ENCODE results near the gene PYY.

GRCh38 chr17:43962479-43962878 is 8.7 kb upstream of the PYY start:
- TF ChIP-seq, protein P1, sequence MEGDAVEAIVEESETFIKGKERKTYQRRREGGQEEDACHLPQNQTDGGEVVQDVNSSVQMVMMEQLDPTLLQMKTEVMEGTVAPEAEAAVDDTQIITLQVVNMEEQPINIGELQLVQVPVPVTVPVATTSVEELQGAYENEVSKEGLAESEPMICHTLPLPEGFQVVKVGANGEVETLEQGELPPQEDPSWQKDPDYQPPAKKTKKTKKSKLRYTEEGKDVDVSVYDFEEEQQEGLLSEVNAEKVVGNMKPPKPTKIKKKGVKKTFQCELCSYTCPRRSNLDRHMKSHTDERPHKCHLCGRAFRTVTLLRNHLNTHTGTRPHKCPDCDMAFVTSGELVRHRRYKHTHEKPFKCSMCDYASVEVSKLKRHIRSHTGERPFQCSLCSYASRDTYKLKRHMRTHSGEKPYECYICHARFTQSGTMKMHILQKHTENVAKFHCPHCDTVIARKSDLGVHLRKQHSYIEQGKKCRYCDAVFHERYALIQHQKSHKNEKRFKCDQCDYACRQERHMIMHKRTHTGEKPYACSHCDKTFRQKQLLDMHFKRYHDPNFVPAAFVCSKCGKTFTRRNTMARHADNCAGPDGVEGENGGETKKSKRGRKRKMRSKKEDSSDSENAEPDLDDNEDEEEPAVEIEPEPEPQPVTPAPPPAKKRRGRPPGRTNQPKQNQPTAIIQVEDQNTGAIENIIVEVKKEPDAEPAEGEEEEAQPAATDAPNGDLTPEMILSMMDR (conservative IDR thresholded peaks at IDR 0.05; ENCODE audit: low read depth, low read length), result no peak
- TF ChIP-seq EZH2 (IDR thresholded peaks at IDR 0.05; ENCODE audit: low read length, unreplicated experiment), result no peak
